Gastrocnemius medialis (tissue), 4 donors: Measurements from ENCODE around the gene METAP1D. TPM values are rescaled to one million over a fixed set of nuclear protein-coding genes. Genes with fewer than 3 reads are reported as not detected.

Source experiments
- ATAC-seq, 2 donors: fragments of 150-250 bp; one replicate each; pipeline ENCODE4 v1.9.1; 2016
- DNase-seq, 2 donors: peaks; one replicate each; pipeline ENCODE4 v3.0.0-alpha.2; 2019
- H3K27ac ChIP-seq, 4 donors: fragments of 200-600 bp; sonication (generic); 1 replicate in 1 of 4; 2 replicates in 3 of 4; pipeline ENCODE4 v1.5.1; 2016 to 2018; ENCODE audit warnings: mild to moderate bottlenecking in 2 of 4, moderate library complexity in 1 of 4
- H3K27me3 ChIP-seq, 3 donors: fragments of 200-600 bp; sonication (generic) in 2 of 3; 1 replicate in 1 of 3; 2 replicates in 2 of 3; pipeline versions ENCODE4 v1.5.1 to v1.6.0; 2016 to 2019; ENCODE audit warnings: mild to moderate bottlenecking in 1 of 3, moderate library complexity in 1 of 3
- H3K36me3 ChIP-seq, 2 donors: fragments of 200-600 bp; sonication (generic) in 1 of 2; one replicate each; pipeline ENCODE4 v1.5.1; 2017 to 2018
- H3K4me1 ChIP-seq, 2 donors: fragments of 200-600 bp; sonication (generic) in 1 of 2; one replicate each; pipeline ENCODE4 v1.5.1; 2016 to 2017; ENCODE audit warnings: mild to moderate bottlenecking in 2 of 2
- H3K4me3 ChIP-seq, 4 donors: fragments of 200-600 bp; sonication (generic) in 3 of 4; 1 replicate in 1 of 4; 2 replicates in 3 of 4; pipeline ENCODE4 v1.5.1; 2016 to 2019; ENCODE audit warnings: mild to moderate bottlenecking in 2 of 4
- H3K9me3 ChIP-seq, 3 donors: fragments of 200-600 bp; sonication (generic) in 2 of 3; 1 replicate in 1 of 3; 2 replicates in 2 of 3; pipeline ENCODE4 v1.5.1; 2016 to 2019
- POLR2A ChIP-seq, 2 donors: fragments of 450-650 bp; IDR thresholded peaks; one replicate each; pipeline ENCODE4 v1.6.1; 2017; ENCODE audit warnings: antibody characterized with exemption in 2 of 2, mild to moderate bottlenecking in 2 of 2, moderate library complexity in 2 of 2
- in situ Hi-C, 4 donors: fragments of 200-750 bp; cut with MboI; loops; one replicate each; pipeline versions ENCODE4 v1.15.0 to v1.8.0; 2017; ENCODE audit warnings: low sequenced_read_pairs in 4 of 4
- intact Hi-C: fragments of 100-400 bp; cut with DNase I; formaldehyde crosslinking; loops from one replicate; pipeline ENCODE4 v1.15.1; 2023; ENCODE audit warnings: low total_unique reads
- total RNA-seq, 4 donors: library from RNA; depleted of rRNA; stranded (reverse); fragments of >200 nt; gene quantifications; one replicate each; pipeline versions ENCODE4 v1.1.0 to v1.2.3, GENCODE V29; 2016
- TF ChIP-seq, protein P1 (sequence below), 5 experiments: fragments of 450-650 bp in 3 of 5; fragments of 200-600 bp in 2 of 5; sonication (generic) in 2 of 5; IDR thresholded peaks in 4 of 5; conservative IDR thresholded peaks in 1 of 5; 1 replicate in 4 of 5; 2 replicates in 1 of 5; pipeline ENCODE4 v1.5.1; 2016 to 2019; ENCODE audit warnings: antibody characterized with exemption in 5 of 5, mild to moderate bottlenecking in 3 of 5, moderate library complexity in 3 of 5

METAP1D gene
- total RNA-seq, 4 donors from 2014 or later, result 4.3 to 14.3 (median 9.7) TPM

DNA sequence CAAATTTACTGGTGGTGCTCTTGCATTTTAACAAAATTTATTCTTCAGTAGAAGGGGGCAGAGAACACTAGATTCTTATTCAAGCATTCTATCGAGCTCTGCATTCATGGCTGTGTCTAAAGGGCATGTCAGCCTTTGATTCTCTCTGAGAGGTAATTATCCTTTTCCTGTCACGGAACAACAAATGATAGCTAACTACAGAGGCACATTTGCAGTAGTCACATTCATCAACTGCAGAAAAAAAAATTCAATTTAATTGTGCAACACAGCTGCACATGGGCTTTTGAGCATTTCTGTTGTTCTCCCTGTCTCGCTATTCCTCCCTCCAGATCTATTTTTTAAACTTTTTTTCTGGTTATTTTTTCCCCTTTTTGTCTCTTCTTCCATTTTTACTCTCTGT lies 72.5 kb downstream of the METAP1D start:
- Histone ChIP-seq H3K27me3 (no peaks in the 10 kb centered on the region), H3K9me3 (no peaks in the 10 kb centered on the region), H3K4me1 (no peaks in the 10 kb centered on the region), H3K27ac (no peak overlapping the region), H3K36me3 (no peaks in the 10 kb centered on the region), H3K4me3 (no peak overlapping the region)
- no peak for DNase-seq
- ATAC-seq, result no peak
- no peak for TF ChIP-seq POLR2A (IDR thresholded peaks at IDR 0.05)
- TF ChIP-seq, protein P1, sequence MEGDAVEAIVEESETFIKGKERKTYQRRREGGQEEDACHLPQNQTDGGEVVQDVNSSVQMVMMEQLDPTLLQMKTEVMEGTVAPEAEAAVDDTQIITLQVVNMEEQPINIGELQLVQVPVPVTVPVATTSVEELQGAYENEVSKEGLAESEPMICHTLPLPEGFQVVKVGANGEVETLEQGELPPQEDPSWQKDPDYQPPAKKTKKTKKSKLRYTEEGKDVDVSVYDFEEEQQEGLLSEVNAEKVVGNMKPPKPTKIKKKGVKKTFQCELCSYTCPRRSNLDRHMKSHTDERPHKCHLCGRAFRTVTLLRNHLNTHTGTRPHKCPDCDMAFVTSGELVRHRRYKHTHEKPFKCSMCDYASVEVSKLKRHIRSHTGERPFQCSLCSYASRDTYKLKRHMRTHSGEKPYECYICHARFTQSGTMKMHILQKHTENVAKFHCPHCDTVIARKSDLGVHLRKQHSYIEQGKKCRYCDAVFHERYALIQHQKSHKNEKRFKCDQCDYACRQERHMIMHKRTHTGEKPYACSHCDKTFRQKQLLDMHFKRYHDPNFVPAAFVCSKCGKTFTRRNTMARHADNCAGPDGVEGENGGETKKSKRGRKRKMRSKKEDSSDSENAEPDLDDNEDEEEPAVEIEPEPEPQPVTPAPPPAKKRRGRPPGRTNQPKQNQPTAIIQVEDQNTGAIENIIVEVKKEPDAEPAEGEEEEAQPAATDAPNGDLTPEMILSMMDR (IDR thresholded peaks at IDR 0.05 in 4 of 5, conservative IDR thresholded peaks at IDR 0.05 in 1 of 5), result no peak
- intact Hi-C loops, result no loop called here
- in situ Hi-C loops, result no loop called here

GRCh38 chr2:172072706-172073105 lies 73.0 kb downstream of the METAP1D start:
- intact Hi-C loops (no loop called here), in situ Hi-C loops (no loop called here)
- no peak for ATAC-seq
- DNase-seq, result no peak
- Histone ChIP-seq H3K27ac (no peak overlapping the region), H3K4me3 (no peak overlapping the region), H3K4me1 (no peaks in the 10 kb centered on the region), H3K9me3 (no peaks in the 10 kb centered on the region), H3K27me3 (no peaks in the 10 kb centered on the region), H3K36me3 (no peaks in the 10 kb centered on the region)
- TF ChIP-seq, protein P1 (IDR thresholded peaks at IDR 0.05 in 4 of 5, conservative IDR thresholded peaks at IDR 0.05 in 1 of 5), result no peak

DNA sequence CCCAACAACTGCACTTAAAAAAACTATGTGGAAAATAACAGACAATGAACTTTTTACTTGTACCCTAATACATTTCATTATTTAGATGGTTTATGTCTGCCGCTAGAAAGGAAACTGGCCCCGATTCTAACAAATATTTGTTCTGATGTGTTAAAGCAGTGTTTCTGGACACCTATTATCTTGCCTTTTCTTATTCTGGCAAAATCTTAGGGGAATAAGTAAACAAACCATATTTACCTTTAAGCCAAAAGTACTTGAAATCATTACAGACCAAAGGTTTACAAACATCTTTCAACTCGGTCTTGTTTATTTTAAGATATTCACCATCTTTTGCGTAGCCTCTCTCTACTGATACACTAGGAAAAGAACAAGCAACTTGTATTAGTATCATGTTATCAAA lies 73.8 kb downstream of the METAP1D start:
- no peak for ATAC-seq
- Histone ChIP-seq H3K4me1 (no peaks in the 10 kb centered on the region), H3K4me3 (no peak overlapping the region), H3K27me3 (no peaks in the 10 kb centered on the region), H3K27ac (no peak overlapping the region), H3K9me3 (no peaks in the 10 kb centered on the region), H3K36me3 (no peaks in the 10 kb centered on the region)
- TF ChIP-seq, protein P1 (IDR thresholded peaks at IDR 0.05 in 4 of 5, conservative IDR thresholded peaks at IDR 0.05 in 1 of 5), result no peak
- no peak for TF ChIP-seq POLR2A (IDR thresholded peaks at IDR 0.05)
- intact Hi-C loops, result no loop called here
- no peak for DNase-seq
- in situ Hi-C loops, result no loop called here

DNA sequence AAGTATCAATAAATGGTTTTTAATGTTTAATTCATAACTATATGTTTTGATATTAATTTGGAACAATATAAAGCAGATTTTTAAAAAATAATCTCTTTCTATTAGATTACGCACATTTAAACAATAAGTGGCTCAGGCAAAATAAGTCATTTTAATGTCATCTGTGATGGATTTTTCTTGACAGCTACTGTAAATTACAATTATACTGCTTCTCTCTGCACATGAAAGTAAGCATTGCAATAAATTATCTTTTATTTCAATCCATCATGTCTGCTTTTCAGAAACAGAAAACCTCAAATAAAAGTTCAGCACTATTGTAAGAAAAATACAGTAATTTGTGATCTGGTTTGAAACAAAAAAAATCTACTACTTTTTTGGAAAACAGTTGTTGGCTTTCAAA lies 74.5 kb downstream of the METAP1D start:
- H3K27me3 ChIP-seq, result peaks cover 0 to 1% (median 0%) of the 10 kb centered on the region in 3 donors
- DNase-seq (no peak), ATAC-seq (no peak)
- TF ChIP-seq, protein P1 (IDR thresholded peaks at IDR 0.05 in 4 of 5, conservative IDR thresholded peaks at IDR 0.05 in 1 of 5), result no peak
- TF ChIP-seq POLR2A (IDR thresholded peaks at IDR 0.05), result no peak
- in situ Hi-C loops (no loop called here), intact Hi-C loops (no loop called here)
- H3K4me1 ChIP-seq, result no peaks in the 10 kb centered on the region
- no peaks in the 10 kb centered on the region for H3K9me3 ChIP-seq
- no peaks in the 10 kb centered on the region for H3K36me3 ChIP-seq
- no peak overlapping the region for H3K27ac ChIP-seq
- no peak overlapping the region for H3K4me3 ChIP-seq

- TF ChIP-seq POLR2A (IDR thresholded peaks at IDR 0.05), result no peak
- TF ChIP-seq, protein P1 (IDR thresholded peaks at IDR 0.05 in 4 of 5, conservative IDR thresholded peaks at IDR 0.05 in 1 of 5), result no peak
- Histone ChIP-seq H3K4me3 (no peak overlapping the region), H3K27ac (no peak overlapping the region), H3K27me3 (peaks cover 41 to 47% (median 44%) of the 10 kb centered on the region in 3 donors), H3K9me3 (no peaks in the 10 kb centered on the region), H3K36me3 (no peaks in the 10 kb centered on the region), H3K4me1 (peaks cover 14 to 18% of the 10 kb centered on the region in 2 donors)
- intact Hi-C loops, result no loop called here
- DNase-seq (no peak), ATAC-seq (no peak)
- in situ Hi-C loops, result loop anchor here in 1 of 4 donors (25.0 kb wide), 1 partner anchor 267 kb away; no protein-coding TSS in a partner anchor
Observed at GRCh38 chr2:172079416-172079815, 79.7 kb downstream of the METAP1D start.
